HEK293T (cell line): ENCODE results near the gene OR2A5.

Experiments
- BHLHE40 ChIP-seq: fragments of 450-650 bp; IDR thresholded peaks from 2 replicates; pipeline ENCODE4 v1.6.1; 2016; ENCODE audit warnings: mild to moderate bottlenecking, moderate library complexity, borderline replicate concordance
- ELF4 ChIP-seq: fragments of 450-650 bp; IDR thresholded peaks from 2 replicates; pipeline ENCODE4 v1.6.1; 2017; ENCODE audit warnings: antibody characterized with exemption
- FOXA1 ChIP-seq: fragments of 450-650 bp; IDR thresholded peaks from 2 replicates; pipeline ENCODE4 v1.6.1; 2016; ENCODE audit warnings: mild to moderate bottlenecking
- FOXK2 ChIP-seq: fragments of 450-650 bp; IDR thresholded peaks from 2 replicates; pipeline ENCODE4 v1.6.1; 2016; ENCODE audit warnings: mild to moderate bottlenecking
- FOXM1 ChIP-seq: fragments of 450-650 bp; IDR thresholded peaks from 2 replicates; pipeline ENCODE4 v1.6.1; 2017; ENCODE audit warnings: mild to moderate bottlenecking, borderline replicate concordance
- HDGF ChIP-seq: fragments of 450-650 bp; IDR thresholded peaks from 2 replicates; pipeline ENCODE4 v1.6.1; 2017; ENCODE audit warnings: antibody characterized with exemption, borderline replicate concordance
- L3MBTL2 ChIP-seq: fragments of 450-650 bp; conservative IDR thresholded peaks from 2 replicates; pipeline ENCODE4 v1.6.1; 2016; ENCODE audit warnings: mild to moderate bottlenecking
- LEF1 ChIP-seq: fragments of 450-650 bp; IDR thresholded peaks from 2 replicates; pipeline ENCODE4 v1.6.1; 2017; ENCODE audit warnings: mild to moderate bottlenecking, borderline replicate concordance
- NFRKB ChIP-seq: fragments of 450-650 bp; IDR thresholded peaks from 2 replicates; pipeline ENCODE4 v1.6.1; 2016; ENCODE audit warnings: mild to moderate bottlenecking, moderate library complexity
- SP1 ChIP-seq: fragments of 450-650 bp; IDR thresholded peaks from 2 replicates; pipeline ENCODE4 v1.6.1; 2017
- SUZ12 ChIP-seq: fragments of 450-650 bp; IDR thresholded peaks from 2 replicates; pipeline ENCODE4 v1.6.1; 2016; ENCODE audit warnings: mild to moderate bottlenecking
- TARDBP ChIP-seq: fragments of 450-650 bp; IDR thresholded peaks from 2 replicates; pipeline ENCODE4 v1.6.1; 2016
- ZNF384 ChIP-seq: fragments of 450-650 bp; IDR thresholded peaks from 2 replicates; pipeline ENCODE4 v1.6.1; 2016

DNA sequence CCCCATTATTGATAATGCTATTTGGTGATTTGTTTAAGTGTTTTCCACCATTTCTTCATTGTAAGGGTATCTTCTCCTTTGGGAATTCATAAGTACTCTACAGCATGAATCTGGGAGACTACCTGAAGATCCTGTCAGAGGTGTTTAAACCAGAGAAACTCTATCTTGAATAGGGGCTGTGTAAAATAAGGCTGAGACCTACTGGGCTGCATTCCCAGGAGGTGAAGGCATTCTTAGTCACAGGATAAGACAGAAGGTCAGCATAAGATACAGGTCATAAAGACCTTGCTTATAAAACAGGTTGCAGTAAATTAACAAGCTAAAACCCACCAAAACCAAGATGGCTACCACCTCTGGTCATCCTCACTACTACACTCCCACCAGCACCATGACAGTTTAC is 13.4 kb upstream of the OR2A5 start:
- TF ChIP-seq FOXM1 (no peak), SUZ12 (no peak), BHLHE40 (no peak), FOXA1 (no peak), FOXK2 (no peak), ZNF384 (no peak), L3MBTL2 (no peak), SP1 (no peak), NFRKB (no peak), TARDBP (no peak), LEF1 (no peak), HDGF (no peak), ELF4 (no peak)
